ENCODE measurements around the gene NEDD4.

Gene NEDD4

GRCh38 chr15:56038707-56039106, 45.3 kb upstream of the NEDD4 start:
- TF ChIP-seq SIN3A (IDR thresholded peaks at IDR 0.05; ENCODE audit: borderline replicate concordance, insufficient read depth, low read length) (no peak), POLR2AphosphoS5 (IDR thresholded peaks at IDR 0.05; ENCODE audit: low read depth, low read length) (no peak), REST (IDR thresholded peaks at IDR 0.05; ENCODE audit: insufficient read depth in 1 of 2, low read depth in 2 of 2, low read length in 2 of 2) (no peak), FOXP2 (optimal IDR thresholded peaks at IDR 0.05; ENCODE audit: borderline replicate concordance, extremely low read depth, extremely low read length, insufficient read depth) (no peak), TAF1 (IDR thresholded peaks at IDR 0.05; ENCODE audit: borderline replicate concordance, insufficient read depth, low read length) (no peak)

GRCh38 chr15:56038015-56038414, 44.6 kb upstream of the NEDD4 start:
- TF ChIP-seq POLR2AphosphoS5 (IDR thresholded peaks at IDR 0.05; ENCODE audit: low read depth, low read length) (no peak), SIN3A (IDR thresholded peaks at IDR 0.05; ENCODE audit: borderline replicate concordance, insufficient read depth, low read length) (no peak), TAF1 (IDR thresholded peaks at IDR 0.05; ENCODE audit: borderline replicate concordance, insufficient read depth, low read length) (no peak), FOXP2 (optimal IDR thresholded peaks at IDR 0.05; ENCODE audit: borderline replicate concordance, extremely low read depth, extremely low read length, insufficient read depth) (no peak), REST (IDR thresholded peaks at IDR 0.05; ENCODE audit: insufficient read depth in 1 of 2, low read depth in 2 of 2, low read length in 2 of 2) (no peak)

GRCh38 chr15:56036546-56037067, 43.2 kb upstream of the NEDD4 start:
- no peak for TF ChIP-seq REST (IDR thresholded peaks at IDR 0.05; ENCODE audit: insufficient read depth in 1 of 2, low read depth in 2 of 2, low read length in 2 of 2)
- TF ChIP-seq POLR2AphosphoS5 (IDR thresholded peaks at IDR 0.05; ENCODE audit: low read depth, low read length) = no peak
- TF ChIP-seq FOXP2 (optimal IDR thresholded peaks at IDR 0.05; ENCODE audit: borderline replicate concordance, extremely low read depth, extremely low read length, insufficient read depth) = no peak
- no peak for TF ChIP-seq TAF1 (IDR thresholded peaks at IDR 0.05; ENCODE audit: borderline replicate concordance, insufficient read depth, low read length)
- TF ChIP-seq SIN3A (IDR thresholded peaks at IDR 0.05; ENCODE audit: borderline replicate concordance, insufficient read depth, low read length) = no peak

- no peak for TF ChIP-seq TAF1 (IDR thresholded peaks at IDR 0.05; ENCODE audit: borderline replicate concordance, insufficient read depth, low read length)
- no peak for TF ChIP-seq REST (IDR thresholded peaks at IDR 0.05; ENCODE audit: insufficient read depth in 1 of 2, low read depth in 2 of 2, low read length in 2 of 2)
- no peak for TF ChIP-seq POLR2AphosphoS5 (IDR thresholded peaks at IDR 0.05; ENCODE audit: low read depth, low read length)
Observed at GRCh38 chr15:56035166-56035565, 41.8 kb upstream of the NEDD4 start.

- no peak for TF ChIP-seq SIN3A (IDR thresholded peaks at IDR 0.05; ENCODE audit: borderline replicate concordance, insufficient read depth, low read length)
- no peak for TF ChIP-seq REST (IDR thresholded peaks at IDR 0.05; ENCODE audit: insufficient read depth in 1 of 2, low read depth in 2 of 2, low read length in 2 of 2)
- TF ChIP-seq FOXP2 (optimal IDR thresholded peaks at IDR 0.05; ENCODE audit: borderline replicate concordance, extremely low read depth, extremely low read length, insufficient read depth) = no peak
- TF ChIP-seq POLR2AphosphoS5 (IDR thresholded peaks at IDR 0.05; ENCODE audit: low read depth, low read length) = no peak
- TF ChIP-seq TAF1 (IDR thresholded peaks at IDR 0.05; ENCODE audit: borderline replicate concordance, insufficient read depth, low read length) = no peak
Observed at GRCh38 chr15:56034514-56034913, 41.1 kb upstream of the NEDD4 start.

Measured in PFSK-1 (cell line).